SJSA1 (cell line): ENCODE measurements around the gene DNAH3. TPM values are rescaled to one million over a fixed set of nuclear protein-coding genes. Genes with fewer than 3 reads are reported as not detected.
"Not testable (repeated sequence)": the region's sequence is repeated elsewhere in the genome, so short reads cannot be mapped to it uniquely, and the experiment has no call there.

Experiments
- DNase-seq, 2 experiments: peaks; one replicate each; pipeline ENCODE4 v3.0.0-alpha.2; 2015 to 2020; ENCODE audit warnings: low spot score in 2 of 2, low read depth in 1 of 2
- H3K27ac ChIP-seq: fragments of 250-450 bp; sonication (Bioruptor Pico); 2 replicates; pipeline ENCODE4 v1.5.1; 2020; ENCODE audit warnings: mild to moderate bottlenecking, moderate library complexity
- H3K27me3 ChIP-seq: fragments of 250-450 bp; sonication (Bioruptor Pico); replicated peaks from 2 replicates; pipeline ENCODE4 v1.5.1; 2020; ENCODE audit warnings: mild to moderate bottlenecking, moderate library complexity
- H3K36me3 ChIP-seq: fragments of 250-450 bp; sonication (Bioruptor Pico); 2 replicates; pipeline ENCODE4 v1.5.1; 2020; ENCODE audit warnings: mild to moderate bottlenecking
- H3K4me1 ChIP-seq: fragments of 250-450 bp; sonication (Bioruptor Pico); replicated peaks from 2 replicates; pipeline ENCODE4 v1.6.1; 2021; ENCODE audit warnings: mild to moderate bottlenecking
- H3K4me3 ChIP-seq: fragments of 250-450 bp; sonication (Bioruptor Pico); 2 replicates; pipeline ENCODE4 v1.5.1; 2020; ENCODE audit warnings: mild to moderate bottlenecking
- H3K9me3 ChIP-seq: fragments of 250-450 bp; sonication (Bioruptor Pico); replicated peaks from 2 replicates; pipeline ENCODE4 v1.5.1; 2020; ENCODE audit warnings: mild to moderate bottlenecking
- total RNA-seq: library from RNA; depleted of rRNA; stranded (reverse); fragments of >200 nt; shearing (Covaris generic); gene quantifications from 2 replicates; pipeline ENCODE4 v1.2.3, GENCODE V29; 2014

The DNAH3 gene
- total RNA-seq, 1 experiment from 2014 or later: 0.03 TPM

DNA sequence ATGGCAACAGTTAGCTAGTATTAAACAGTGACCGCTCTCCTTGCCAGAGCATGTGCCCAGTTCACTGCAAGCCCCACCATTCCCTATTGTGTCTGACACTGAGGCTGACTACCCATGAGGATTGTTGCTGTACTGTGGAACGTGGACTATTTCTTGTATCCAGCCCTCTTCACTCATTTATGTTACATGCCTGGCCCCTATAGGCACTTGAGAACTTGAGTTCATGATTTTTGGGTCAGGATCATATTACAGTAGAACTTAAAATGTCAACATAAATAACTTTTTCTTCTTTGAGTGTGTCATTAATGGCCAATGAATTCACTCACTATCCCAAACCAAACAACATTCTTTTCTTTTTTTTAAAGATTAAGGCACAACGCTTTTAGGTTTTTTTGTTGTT is 194.3 kb downstream of the DNAH3 start:
- DNase-seq: no peak
- H3K4me1 ChIP-seq: no peaks in the 10 kb centered on the region

DNA sequence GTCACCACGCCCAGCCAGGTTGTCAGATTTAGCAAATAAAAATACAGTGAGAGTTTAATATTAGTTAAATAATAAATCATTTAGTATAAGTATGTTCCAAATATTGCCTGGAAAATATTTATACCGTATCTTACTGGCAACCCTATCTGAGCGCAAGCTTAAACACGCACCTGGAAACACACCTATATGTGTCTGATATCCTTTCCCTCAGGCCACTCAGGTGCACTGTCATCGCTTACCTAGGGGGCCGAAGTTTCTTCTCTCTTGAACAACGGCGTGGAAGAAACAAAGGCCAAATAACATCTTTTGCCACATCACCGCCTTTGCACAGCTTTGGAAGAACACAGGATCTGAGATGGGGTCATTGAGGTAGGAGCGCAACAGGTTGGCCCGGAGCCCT is 196.1 kb downstream of the DNAH3 start:
- H3K27ac ChIP-seq: no peak overlapping the region
- H3K36me3 ChIP-seq: no peaks in the 10 kb centered on the region
- DNase-seq: no peak
- H3K27me3 ChIP-seq: no peaks in the 10 kb centered on the region; the same call in 1 of the 2 replicates
- no peak overlapping the region for H3K4me3 ChIP-seq
- H3K4me1 ChIP-seq: no peaks in the 10 kb centered on the region
- no peaks in the 10 kb centered on the region for H3K9me3 ChIP-seq

More for the DNA sequence above, 194.3 kb downstream of the DNAH3 start:
- Histone ChIP-seq H3K4me3 (no peak overlapping the region), H3K27me3 (no peaks in the 10 kb centered on the region; the same call in 1 of the 2 replicates), H3K36me3 (no peaks in the 10 kb centered on the region), H3K27ac (no peak overlapping the region), H3K9me3 (no peaks in the 10 kb centered on the region)

DNA sequence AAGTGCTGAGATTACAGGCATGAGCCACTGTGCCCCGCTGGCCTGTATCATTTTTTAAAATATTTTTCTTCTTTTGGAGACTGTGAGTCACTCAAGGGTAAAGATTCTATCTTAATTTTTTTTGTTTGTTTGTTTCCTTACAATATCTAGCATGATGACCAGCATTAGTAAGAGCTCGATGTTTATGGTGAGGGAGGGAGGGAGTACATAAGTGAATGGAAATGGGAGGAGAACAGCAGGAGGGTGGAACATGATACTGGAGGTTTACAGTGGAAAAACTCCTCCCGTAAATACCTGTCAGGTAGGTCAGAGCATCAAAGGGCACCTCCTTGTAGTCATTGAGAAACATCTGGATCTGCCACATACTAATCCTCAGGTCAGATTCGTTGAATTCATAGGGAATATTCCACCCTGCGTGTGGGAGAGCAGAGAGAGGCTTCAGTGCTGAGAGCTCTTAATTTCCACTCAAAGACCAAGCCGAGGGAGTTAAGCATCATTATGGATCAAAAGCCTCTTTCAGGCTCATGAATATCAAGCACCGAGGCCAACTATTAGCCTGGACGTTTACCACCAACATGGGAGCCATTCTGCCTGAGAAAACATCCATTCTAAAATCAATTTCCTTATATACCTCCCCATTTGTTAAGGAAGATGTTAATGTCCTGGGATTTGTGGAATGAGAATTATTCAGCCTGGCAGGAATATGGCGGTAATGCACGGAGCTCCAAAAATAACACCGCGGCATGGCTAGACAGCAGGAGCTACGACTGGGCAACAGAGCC is 198.3 kb downstream of the DNAH3 start:
- Histone ChIP-seq H3K27ac (no peak overlapping the region), H3K36me3 (no peaks in the 10 kb centered on the region), H3K27me3 (no peaks in the 10 kb centered on the region), H3K4me1 (no peaks in the 10 kb centered on the region), H3K4me3 (no peak overlapping the region), H3K9me3 (no peaks in the 10 kb centered on the region)
- no peak for DNase-seq

DNA sequence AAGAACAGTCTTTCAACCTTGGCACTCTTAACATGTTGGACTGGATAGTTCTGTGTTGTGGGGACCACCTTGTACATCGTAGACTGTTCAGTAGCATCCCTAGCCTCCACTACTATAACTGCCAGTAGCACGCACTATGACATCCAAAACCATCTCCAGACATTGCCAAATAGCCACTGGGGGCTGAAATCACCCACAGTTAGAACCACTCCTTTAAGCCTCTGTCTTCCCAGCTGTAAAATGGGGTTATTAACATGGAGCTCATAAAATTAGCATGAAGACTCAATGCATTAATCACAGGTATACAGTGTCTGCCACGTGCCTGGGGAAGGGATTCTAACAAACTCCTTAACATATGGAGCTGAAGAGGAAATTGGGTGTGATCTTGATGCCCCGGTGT is 200.4 kb downstream of the DNAH3 start:
- DNase-seq: no peak
- Histone ChIP-seq H3K4me1 (no peaks in the 10 kb centered on the region), H3K36me3 (no peaks in the 10 kb centered on the region), H3K27ac (no peak overlapping the region), H3K4me3 (no peak overlapping the region), H3K9me3 (no peaks in the 10 kb centered on the region), H3K27me3 (no peaks in the 10 kb centered on the region)

DNA sequence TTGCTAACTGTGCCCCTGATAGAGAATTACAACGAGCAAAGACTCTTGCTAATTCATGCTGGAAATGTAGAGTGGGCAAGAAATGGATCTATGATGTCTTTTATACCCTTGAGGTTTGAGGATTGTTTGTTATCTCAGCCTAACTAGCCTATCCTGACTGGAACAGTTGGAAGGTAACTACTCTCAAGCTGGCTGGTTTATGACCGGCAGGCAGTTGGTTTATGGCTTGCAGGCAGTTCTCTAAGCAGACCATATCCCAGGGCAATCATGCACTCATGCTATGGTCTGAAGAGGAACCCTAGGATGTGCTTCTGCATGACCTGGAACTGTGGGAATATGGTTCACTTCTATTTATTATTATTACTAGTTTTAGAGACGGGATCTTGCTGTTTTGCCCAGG is 201.0 kb downstream of the DNAH3 start:
- no peaks in the 10 kb centered on the region for H3K9me3 ChIP-seq
- DNase-seq: no peak
- no peak overlapping the region for H3K27ac ChIP-seq
- no peaks in the 10 kb centered on the region for H3K4me1 ChIP-seq
- no peaks in the 10 kb centered on the region for H3K36me3 ChIP-seq
- H3K27me3 ChIP-seq: no peaks in the 10 kb centered on the region
- H3K4me3 ChIP-seq: no peak overlapping the region

DNA sequence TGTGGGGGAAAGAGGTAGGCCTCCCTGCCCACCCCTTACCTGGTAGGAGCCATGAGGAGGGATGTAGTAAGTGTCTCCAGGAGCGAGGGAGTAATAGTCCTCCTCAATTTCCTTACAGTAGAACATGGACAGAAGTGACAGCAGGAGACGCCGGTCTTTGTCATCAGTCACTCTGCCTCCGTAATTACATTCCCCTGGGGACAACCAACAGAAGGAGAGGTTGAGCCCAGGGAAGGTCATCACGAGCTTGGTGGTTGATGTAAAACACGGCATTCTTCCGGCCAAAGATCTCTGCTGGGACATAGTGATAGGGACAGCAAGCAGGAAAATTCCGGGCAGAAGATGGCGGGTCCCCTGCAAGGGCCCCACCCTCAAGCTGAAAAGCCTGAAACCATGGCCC is 202.2 kb downstream of the DNAH3 start:
- Histone ChIP-seq H3K36me3 (no peaks in the 10 kb centered on the region), H3K4me3 (no peak overlapping the region), H3K4me1 (no peaks in the 10 kb centered on the region), H3K27me3 (no peaks in the 10 kb centered on the region), H3K9me3 (no peaks in the 10 kb centered on the region), H3K27ac (no peak overlapping the region)
- no peak for DNase-seq

DNA sequence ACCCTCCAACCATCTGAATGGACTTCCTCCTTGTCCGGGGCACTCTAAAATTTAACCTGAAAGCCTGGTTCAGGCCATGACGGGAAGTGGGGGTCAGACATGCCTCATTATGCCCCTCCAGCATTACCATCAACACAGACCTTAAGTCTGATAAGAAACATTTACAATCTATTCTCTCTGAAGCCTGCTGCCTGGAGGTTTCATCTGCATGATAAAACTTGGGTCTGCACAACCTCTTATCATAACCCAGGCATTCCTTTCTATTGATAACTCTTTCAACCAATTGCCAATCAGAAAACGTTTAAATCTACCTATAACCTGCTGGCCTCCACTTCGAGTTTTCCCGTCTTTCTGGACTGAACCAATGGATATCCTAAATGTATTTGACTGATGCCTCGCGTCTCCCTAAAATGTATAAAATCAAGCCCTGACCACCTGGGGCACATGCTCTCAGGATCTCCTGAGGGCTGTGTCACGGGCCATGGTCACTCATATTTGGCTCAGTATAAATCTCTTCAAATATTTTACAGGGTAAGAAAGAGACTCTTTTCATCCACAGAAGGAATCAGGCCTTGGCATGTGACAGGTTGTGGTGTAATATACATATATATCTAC is 204.5 kb downstream of the DNAH3 start:
- Histone ChIP-seq H3K4me3 (no peak overlapping the region), H3K4me1 (no peaks in the 10 kb centered on the region), H3K9me3 (no peaks in the 10 kb centered on the region), H3K27me3 (no peaks in the 10 kb centered on the region), H3K36me3 (no peaks in the 10 kb centered on the region), H3K27ac (no peak overlapping the region)
- DNase-seq: no peak

DNA sequence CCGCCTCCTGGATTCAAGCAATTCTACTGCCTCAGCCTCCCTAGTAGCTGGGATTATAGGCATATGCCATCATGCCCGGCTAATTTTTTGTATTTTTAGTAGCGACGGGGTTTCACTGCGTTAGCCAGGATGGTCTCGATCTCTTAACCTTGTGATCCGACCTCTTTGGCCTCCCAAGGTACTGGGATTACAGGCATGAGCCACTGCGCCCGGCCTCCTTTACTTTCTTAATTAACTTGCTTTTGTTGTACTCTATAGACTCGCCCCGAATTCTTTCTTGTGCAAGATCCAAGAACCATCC is 205.1 kb downstream of the DNAH3 start:
- not testable (repeated sequence) for H3K27ac ChIP-seq, H3K9me3 ChIP-seq, H3K36me3 ChIP-seq, H3K4me3 ChIP-seq, H3K4me1 ChIP-seq, H3K27me3 ChIP-seq, DNase-seq

DNA sequence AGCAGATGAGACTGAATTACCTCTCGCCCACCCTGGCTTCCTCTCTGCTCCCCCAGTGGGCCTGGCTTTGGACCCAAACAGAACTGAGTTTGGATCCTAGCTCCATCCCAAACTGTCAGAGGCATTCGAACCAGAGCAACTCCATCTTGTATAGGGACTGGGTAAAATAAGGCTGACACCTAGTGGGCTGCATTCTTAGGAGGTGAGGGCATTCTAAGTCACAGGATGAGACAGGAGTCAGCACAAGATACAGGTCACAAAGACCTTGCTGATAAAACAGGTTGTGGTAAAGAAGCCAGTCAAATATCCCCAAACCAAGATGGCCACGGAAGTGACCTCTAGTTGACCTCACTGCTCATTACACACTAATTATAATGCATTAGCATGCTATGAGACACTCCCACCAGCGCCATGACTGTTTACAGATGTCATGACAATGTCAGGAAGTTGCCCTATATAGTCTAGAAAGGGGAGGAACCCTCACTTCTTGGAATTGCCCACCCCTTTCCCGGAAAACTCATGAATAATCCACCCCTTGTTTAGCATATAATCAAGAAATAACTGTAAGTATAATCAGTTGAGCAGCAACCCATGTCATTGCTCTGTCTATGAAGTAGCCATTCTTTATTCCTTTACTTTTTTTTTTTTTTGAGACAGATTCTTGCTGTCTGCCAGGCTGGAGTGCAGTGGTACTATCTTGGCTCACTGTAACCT is 205.6 kb downstream of the DNAH3 start:
- Histone ChIP-seq H3K27me3 (no peaks in the 10 kb centered on the region), H3K9me3 (no peaks in the 10 kb centered on the region), H3K4me1 (no peaks in the 10 kb centered on the region), H3K36me3 (no peaks in the 10 kb centered on the region), H3K27ac (no peak overlapping the region), H3K4me3 (no peak overlapping the region)
- peak in 1 of 2 experiments; percentile 14 for DNase-seq

DNA sequence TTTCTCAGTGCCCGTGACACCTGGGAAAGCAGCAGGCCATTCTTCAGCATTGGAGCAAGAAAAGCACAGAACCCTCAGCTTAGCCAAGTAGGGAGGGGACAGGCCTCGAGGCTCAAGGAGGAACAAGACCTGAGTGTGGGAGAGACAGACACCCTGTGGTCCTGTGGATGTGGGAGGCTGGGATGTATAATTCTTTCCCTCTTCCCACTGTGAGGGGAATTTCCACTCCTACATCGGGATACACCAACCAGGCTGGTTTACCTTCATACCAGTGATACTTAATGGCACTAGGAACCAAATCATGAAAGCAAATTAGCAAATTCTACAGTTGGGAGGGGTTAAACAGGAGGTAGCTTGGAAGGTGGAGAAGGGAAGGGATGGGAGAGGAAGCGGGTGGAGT is 208.4 kb downstream of the DNAH3 start:
- DNase-seq: no peak
- Histone ChIP-seq H3K4me1 (no peaks in the 10 kb centered on the region), H3K9me3 (no peaks in the 10 kb centered on the region), H3K27me3 (no peaks in the 10 kb centered on the region), H3K27ac (no peak overlapping the region), H3K4me3 (no peak overlapping the region), H3K36me3 (no peaks in the 10 kb centered on the region)

DNA sequence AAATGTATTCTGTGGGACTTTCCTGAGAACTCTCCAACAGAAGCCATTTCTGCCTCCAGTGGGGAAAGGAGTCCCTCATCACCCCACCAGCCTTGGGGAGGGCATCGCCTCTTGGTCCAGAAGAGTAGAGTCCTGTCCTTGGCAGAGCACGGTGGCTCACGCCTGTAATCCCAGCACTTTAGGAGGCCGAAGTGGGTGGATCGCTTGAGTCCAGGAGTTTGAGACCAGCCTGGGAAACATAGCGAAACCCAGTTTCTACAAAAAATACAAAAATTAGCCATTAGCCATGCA is 209.1 kb downstream of the DNAH3 start:
- Histone ChIP-seq H3K9me3 (no peaks in the 10 kb centered on the region), H3K27ac (no peak overlapping the region), H3K36me3 (no peaks in the 10 kb centered on the region), H3K4me1 (no peaks in the 10 kb centered on the region), H3K27me3 (no peaks in the 10 kb centered on the region), H3K4me3 (no peak overlapping the region)
- no peak for DNase-seq

DNA sequence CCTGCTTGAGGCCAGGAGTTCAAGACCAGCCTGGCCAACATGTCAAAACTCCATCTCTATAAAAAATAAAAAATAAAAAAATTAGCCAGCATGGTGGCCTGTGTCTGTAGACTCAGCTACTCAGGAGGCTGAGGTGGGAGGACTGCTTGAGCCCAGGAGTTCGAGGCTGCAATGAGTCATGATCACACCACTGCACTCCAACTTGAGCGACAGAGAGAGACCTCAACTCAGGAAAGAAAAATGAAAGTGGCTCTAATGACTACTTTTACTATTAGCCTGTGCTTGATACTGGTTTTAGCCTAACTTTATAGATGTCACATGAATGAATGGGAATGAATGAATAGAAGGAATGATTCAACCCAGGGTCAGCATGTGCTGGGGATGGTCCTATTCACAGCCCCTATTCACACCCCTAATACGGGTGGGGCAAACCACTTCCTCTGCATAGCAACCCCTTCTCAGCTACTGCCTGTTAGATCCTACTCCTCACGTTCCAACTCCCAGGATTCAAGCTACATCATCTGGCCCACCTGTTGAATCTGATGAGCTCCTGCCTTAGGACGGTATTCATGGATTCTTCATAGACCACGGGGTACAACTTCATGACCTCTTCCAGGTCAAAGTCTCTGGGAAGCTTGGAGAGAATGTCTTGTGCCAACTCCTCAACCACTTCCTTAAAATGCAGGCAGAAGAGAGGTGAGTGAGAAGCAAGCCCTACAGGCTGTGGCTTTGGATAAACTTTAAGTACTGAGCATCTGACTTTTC is 209.6 kb downstream of the DNAH3 start:
- no peak for DNase-seq
- no peak overlapping the region for H3K27ac ChIP-seq
- no peaks in the 10 kb centered on the region for H3K4me1 ChIP-seq
- no peaks in the 10 kb centered on the region for H3K9me3 ChIP-seq
- H3K4me3 ChIP-seq: no peak overlapping the region
- H3K36me3 ChIP-seq: no peaks in the 10 kb centered on the region
- H3K27me3 ChIP-seq: no peaks in the 10 kb centered on the region

DNA sequence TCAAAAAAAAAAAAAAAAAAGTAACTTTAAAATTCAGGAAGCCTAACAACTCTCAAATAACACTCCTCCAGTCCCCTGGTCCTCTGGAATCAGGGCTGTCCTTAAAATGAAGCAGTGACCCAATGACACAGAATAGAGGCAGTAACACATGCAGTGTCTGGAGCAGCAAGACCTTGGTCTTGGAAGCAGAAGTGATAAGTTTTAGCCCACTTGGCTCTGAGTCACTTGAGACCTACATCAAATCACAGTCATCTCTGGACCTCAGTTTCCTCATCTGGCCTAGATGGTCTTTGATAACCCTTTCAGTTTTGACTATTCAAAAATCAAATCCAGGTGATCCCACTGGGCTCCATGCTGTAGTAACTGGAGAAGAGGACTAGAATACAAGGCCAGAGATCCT is 211.0 kb downstream of the DNAH3 start:
- H3K4me3 ChIP-seq: no peak overlapping the region
- DNase-seq: no peak
- H3K9me3 ChIP-seq: no peaks in the 10 kb centered on the region
- no peaks in the 10 kb centered on the region for H3K4me1 ChIP-seq
- no peaks in the 10 kb centered on the region; the same call in 1 of the 2 replicates for H3K27me3 ChIP-seq
- H3K36me3 ChIP-seq: no peaks in the 10 kb centered on the region
- H3K27ac ChIP-seq: no peak overlapping the region

DNA sequence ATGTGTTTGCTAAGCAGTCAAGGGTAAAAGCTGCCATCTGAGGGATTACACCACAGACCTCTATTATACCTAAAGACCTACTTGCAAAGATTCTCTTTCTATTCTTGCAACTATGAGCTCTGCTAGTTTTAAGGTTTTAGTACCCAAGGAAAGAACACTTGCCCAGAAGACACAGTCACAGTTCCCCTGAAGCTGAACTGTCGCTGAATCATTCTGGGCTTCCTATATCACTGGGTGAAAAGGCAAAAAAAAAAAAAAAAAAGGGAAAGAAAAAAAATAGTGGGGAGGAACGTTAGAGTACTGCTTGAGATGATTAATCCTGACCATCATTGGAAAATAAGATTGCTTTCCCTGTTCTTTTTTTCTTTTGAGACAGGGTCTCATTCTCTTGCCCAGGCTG is 212.2 kb downstream of the DNAH3 start:
- no peak overlapping the region for H3K27ac ChIP-seq
- no peaks in the 10 kb centered on the region for H3K9me3 ChIP-seq
- no peaks in the 10 kb centered on the region for H3K36me3 ChIP-seq
- no peaks in the 10 kb centered on the region; the same call in 1 of the 2 replicates for H3K27me3 ChIP-seq
- H3K4me1 ChIP-seq: no peaks in the 10 kb centered on the region
- DNase-seq: no peak
- H3K4me3 ChIP-seq: no peak overlapping the region
